Measurements from ENCODE around the gene GRIN1. TPM values are rescaled to one million over a fixed set of nuclear protein-coding genes. Genes with fewer than 3 reads are reported as not detected.
"Not testable (repeated sequence)": the region's sequence is repeated elsewhere in the genome, so short reads cannot be mapped to it uniquely, and the experiment has no call there.

GRIN1 gene
- total RNA-seq, 2 experiments from 2014 or later: 0.06 to 0.15 TPM

GRCh38 chr9:137117269-137117731 lies 21.7 kb upstream of the GRIN1 start:
- Histone ChIP-seq H3K27ac (ENCODE audit: low read depth, low read length, poor library complexity, severe bottlenecking) (no peak overlapping the region), H4K20me1 (ENCODE audit: insufficient read depth, low read length) (no peaks in the 10 kb centered on the region), H3K79me2 (ENCODE audit: insufficient read depth, low read depth, low read length) (no peaks in the 10 kb centered on the region), H3K4me3 (ENCODE audit: low read depth, low read length, poor library complexity, severe bottlenecking) (no peak overlapping the region), H3K36me3 (ENCODE audit: insufficient read depth, low read length) (peaks cover 8% of the 10 kb centered on the region; the same call in 1 of the 2 replicates), H3K9me2 (ENCODE audit: insufficient read depth, low read length) (no peaks in the 10 kb centered on the region), H2AFZ (ENCODE audit: low read length) (no peak overlapping the region), H3K4me2 (ENCODE audit: low read length) (no peak overlapping the region), H3K4me1 (ENCODE audit: insufficient read depth, low read length, poor library complexity, severe bottlenecking) (peaks cover 52% of the 10 kb centered on the region), H3K9me3 (ENCODE audit: low read length) (no peaks in the 10 kb centered on the region)
- TF ChIP-seq CTCF (conservative IDR thresholded peaks at IDR 0.05; ENCODE audit: low read length): no peak
- no peak for TF ChIP-seq EZH2phosphoT487 (IDR thresholded peaks at IDR 0.05; ENCODE audit: borderline replicate concordance, low read depth, low read length)
- intact Hi-C loops (cut with micrococcal nuclease; ENCODE audit: unreplicated experiment): loop anchor here (5.0 kb wide), 2 partner anchors 35 to 70 kb away; partner anchors contain the start of genes ANAPC2 and SSNA1
- BruUV-seq (replicated peaks): no TSS peak
- CTCF ChIA-PET (ENCODE audit: unreplicated experiment): no interaction called here
- no peak for DNase-seq (ENCODE audit: low spot score)
- POLR2A ChIA-PET: no interaction called here

DNA sequence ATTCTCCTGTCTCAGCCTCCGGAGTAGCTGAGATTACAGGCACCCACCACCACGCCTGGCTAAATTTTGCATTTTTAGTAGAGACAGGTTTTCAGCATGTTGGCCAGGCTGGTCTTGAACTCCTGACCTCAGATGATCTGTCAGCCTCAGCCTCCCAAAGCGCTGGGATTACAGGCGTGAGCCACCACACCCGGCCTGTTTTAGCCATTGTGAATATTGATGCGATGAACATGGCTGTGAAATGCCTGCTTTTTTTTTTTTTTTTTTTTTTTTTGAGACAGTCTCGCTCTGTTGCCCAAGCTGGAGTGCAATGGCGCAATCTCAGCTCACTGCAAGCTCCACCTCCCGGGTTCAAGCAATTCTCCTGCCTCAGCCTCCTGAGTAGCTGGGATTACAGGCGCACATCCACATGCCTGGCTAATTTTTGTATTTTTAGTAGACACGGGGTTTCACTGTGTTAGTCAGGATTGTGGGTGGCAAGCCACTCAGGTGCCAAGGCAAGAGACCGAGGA lies 20.8 kb upstream of the GRIN1 start:
- H3K79me2 ChIP-seq (ENCODE audit: insufficient read depth, low read depth, low read length); H3K27ac ChIP-seq (ENCODE audit: low read depth, low read length, poor library complexity, severe bottlenecking); DNase-seq (ENCODE audit: low spot score); CTCF ChIA-PET (ENCODE audit: unreplicated experiment); BruUV-seq (replicated peaks); H3K36me3 ChIP-seq (ENCODE audit: insufficient read depth, low read length); H3K4me3 ChIP-seq (ENCODE audit: low read depth, low read length, poor library complexity, severe bottlenecking); H4K20me1 ChIP-seq (ENCODE audit: insufficient read depth, low read length); H3K4me2 ChIP-seq (ENCODE audit: low read length); H3K9me3 ChIP-seq (ENCODE audit: low read length); H2AFZ ChIP-seq (ENCODE audit: low read length); H3K9me2 ChIP-seq (ENCODE audit: insufficient read depth, low read length): not testable (repeated sequence)
- intact Hi-C loops (cut with micrococcal nuclease; ENCODE audit: unreplicated experiment): loop anchor here (1.0 to 5.0 kb wide), 6 partner anchors 34 to 109 kb away; partner anchors contain the start of genes ANAPC2, RNF224 and SSNA1
- POLR2A ChIA-PET: interaction anchor here (0.6 to 1.5 kb wide), 4 partner anchors 10 to 109 kb away, joined by 3 to 7 read pairs (median 4); partner anchors contain the start of gene RNF224
- peaks cover 60% of the 10 kb centered on the region for H3K4me1 ChIP-seq (ENCODE audit: insufficient read depth, low read length, poor library complexity, severe bottlenecking)

DNA sequence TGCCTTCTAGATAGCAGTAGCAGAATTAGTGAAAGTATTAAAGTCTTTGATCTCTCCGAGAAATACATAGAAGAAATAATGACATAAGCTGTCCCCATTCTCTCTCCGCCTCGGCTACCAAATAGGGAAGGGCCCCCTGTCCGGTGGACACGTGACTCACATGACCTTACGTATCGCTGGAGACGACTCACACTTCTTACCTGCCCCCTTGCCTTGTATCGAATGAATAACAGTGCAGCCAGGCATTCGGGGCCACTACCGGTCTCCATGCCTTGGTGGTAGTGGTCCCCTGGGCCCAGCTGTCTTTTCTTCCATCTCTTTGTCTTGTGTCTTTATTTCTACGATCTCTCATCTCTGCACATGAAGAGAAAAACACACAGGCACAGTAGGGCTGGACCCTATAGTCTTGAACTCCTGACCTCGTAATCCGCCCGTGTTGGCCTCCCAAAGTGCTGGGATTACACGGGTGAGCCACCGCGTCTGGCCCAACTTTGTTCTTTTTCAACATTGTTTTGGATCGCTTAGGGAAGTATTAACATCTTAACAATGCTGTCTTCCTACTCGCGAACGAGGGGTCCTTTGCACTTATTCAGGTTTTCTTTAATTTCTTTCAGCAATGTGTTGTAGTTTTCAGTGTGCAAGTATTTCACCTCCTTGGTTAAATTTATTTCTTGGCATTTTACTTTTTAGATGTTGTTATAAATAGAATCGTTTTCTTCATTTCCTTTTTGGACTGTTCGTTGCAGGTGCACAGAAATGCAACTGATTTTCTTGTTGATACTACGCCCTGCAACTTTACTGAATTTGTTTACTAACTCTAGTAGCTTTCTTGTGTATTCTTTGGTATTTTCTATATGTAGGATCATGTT lies 16.8 kb upstream of the GRIN1 start:
- H3K9me3 ChIP-seq (ENCODE audit: low read length); CTCF ChIA-PET (ENCODE audit: unreplicated experiment); H3K36me3 ChIP-seq (ENCODE audit: insufficient read depth, low read length); H4K20me1 ChIP-seq (ENCODE audit: insufficient read depth, low read length); H3K9me2 ChIP-seq (ENCODE audit: insufficient read depth, low read length); H2AFZ ChIP-seq (ENCODE audit: low read length): not testable (repeated sequence)
- Histone ChIP-seq H3K4me3 (ENCODE audit: low read depth, low read length, poor library complexity, severe bottlenecking) (peak overlapping the region; percentile 45), H3K4me1 (ENCODE audit: insufficient read depth, low read length, poor library complexity, severe bottlenecking) (peaks cover 72% of the 10 kb centered on the region), H3K79me2 (ENCODE audit: insufficient read depth, low read depth, low read length) (peaks cover 32% of the 10 kb centered on the region; the same call in 1 of the 2 replicates), H3K4me2 (ENCODE audit: low read length) (peak overlapping the region; percentile 76), H3K27ac (ENCODE audit: low read depth, low read length, poor library complexity, severe bottlenecking) (peak overlapping the region; percentile 93)
- peak; percentile 70 for DNase-seq (ENCODE audit: low spot score)
- POLR2A ChIA-PET: interaction anchor here (0.7 to 0.8 kb wide), 2 partner anchors 29 to 481 kb away, joined by 3 to 5 read pairs; no protein-coding TSS in a partner anchor
- BruUV-seq (replicated peaks): TSS peak; percentile 63
- intact Hi-C loops (cut with micrococcal nuclease; ENCODE audit: unreplicated experiment): loop anchor here (1.0 kb wide), 1 partner anchor 101 kb away; no protein-coding TSS in a partner anchor

- not testable (repeated sequence) for H3K36me3 ChIP-seq (ENCODE audit: insufficient read depth, low read length); H3K9me2 ChIP-seq (ENCODE audit: insufficient read depth, low read length); H2AFZ ChIP-seq (ENCODE audit: low read length); H4K20me1 ChIP-seq (ENCODE audit: insufficient read depth, low read length); BruUV-seq (replicated peaks); DNase-seq (ENCODE audit: low spot score); H3K9me3 ChIP-seq (ENCODE audit: low read length)
- POLR2A ChIA-PET: interaction anchor here (0.6 to 1.0 kb wide), 5 partner anchors 8 to 480 kb away, joined by 3 to 11 read pairs (median 5); no protein-coding TSS in a partner anchor
- CTCF ChIA-PET (ENCODE audit: unreplicated experiment): interaction anchor here (0.6 kb wide), 1 partner anchor 64 kb away, joined by 3 read pairs; no protein-coding TSS in a partner anchor
- peak overlapping the region; percentile 76 for H3K4me2 ChIP-seq (ENCODE audit: low read length)
- peak overlapping the region; percentile 93 for H3K27ac ChIP-seq (ENCODE audit: low read depth, low read length, poor library complexity, severe bottlenecking)
- intact Hi-C loops (cut with micrococcal nuclease; ENCODE audit: unreplicated experiment): loop anchor here (1.0 kb wide), 1 partner anchor 100 kb away; no protein-coding TSS in a partner anchor
- peaks cover 39% of the 10 kb centered on the region; the same call in 1 of the 2 replicates for H3K79me2 ChIP-seq (ENCODE audit: insufficient read depth, low read depth, low read length)
- peak overlapping the region; percentile 45 for H3K4me3 ChIP-seq (ENCODE audit: low read depth, low read length, poor library complexity, severe bottlenecking)
- peaks cover 72% of the 10 kb centered on the region for H3K4me1 ChIP-seq (ENCODE audit: insufficient read depth, low read length, poor library complexity, severe bottlenecking)
These were observed 16.0 kb upstream of the GRIN1 start for GRCh38 chr9:137122796-137123467.
